Fibroblast of pulmonary artery (primary cell): ENCODE results near the gene FAM3C.
A peak's percentile ranks its signal among the peaks of the same experiment; 100 is the strongest.

Source experiments
- DNase-seq: peaks from one replicate; pipeline ENCODE4 v3.0.0-alpha.2; 2010; ENCODE audit warnings: low read depth
- H3K4me3 ChIP-seq: replicated peaks from 2 replicates; pipeline ENCODE4 v1.5.1; 2011; ENCODE audit warnings: low read depth, mild to moderate bottlenecking, control low read depth, low read length, moderate library complexity
- TF ChIP-seq, protein P1 (sequence below): IDR thresholded peaks from 2 replicates; pipeline ENCODE4 v1.5.1; 2011; ENCODE audit warnings: mild to moderate bottlenecking, control low read depth, low read length, inconsistent platforms; ENCODE audit errors: missing control alignments

The FAM3C gene

DNA sequence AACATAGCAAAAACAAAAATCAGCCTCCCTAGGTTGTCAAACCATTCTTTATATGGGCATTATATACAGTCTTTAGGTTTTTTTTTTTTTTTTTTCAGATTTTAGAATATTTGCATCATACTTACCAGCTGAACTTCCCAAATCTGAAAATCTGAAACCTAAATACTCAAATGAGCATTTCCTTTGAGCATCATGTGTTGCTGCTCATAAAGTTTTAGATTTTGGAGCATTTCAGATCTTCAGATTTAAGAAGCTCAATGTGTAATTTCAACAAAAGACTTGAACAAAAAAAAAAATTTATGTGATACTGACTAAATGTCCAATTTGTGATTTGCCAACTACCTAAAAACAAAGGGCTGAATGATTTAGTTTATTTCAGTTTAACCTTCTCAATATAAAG lies 13.6 kb downstream of the FAM3C start:
- no peak overlapping the region for H3K4me3 ChIP-seq
- DNase-seq = no peak
- TF ChIP-seq, protein P1, sequence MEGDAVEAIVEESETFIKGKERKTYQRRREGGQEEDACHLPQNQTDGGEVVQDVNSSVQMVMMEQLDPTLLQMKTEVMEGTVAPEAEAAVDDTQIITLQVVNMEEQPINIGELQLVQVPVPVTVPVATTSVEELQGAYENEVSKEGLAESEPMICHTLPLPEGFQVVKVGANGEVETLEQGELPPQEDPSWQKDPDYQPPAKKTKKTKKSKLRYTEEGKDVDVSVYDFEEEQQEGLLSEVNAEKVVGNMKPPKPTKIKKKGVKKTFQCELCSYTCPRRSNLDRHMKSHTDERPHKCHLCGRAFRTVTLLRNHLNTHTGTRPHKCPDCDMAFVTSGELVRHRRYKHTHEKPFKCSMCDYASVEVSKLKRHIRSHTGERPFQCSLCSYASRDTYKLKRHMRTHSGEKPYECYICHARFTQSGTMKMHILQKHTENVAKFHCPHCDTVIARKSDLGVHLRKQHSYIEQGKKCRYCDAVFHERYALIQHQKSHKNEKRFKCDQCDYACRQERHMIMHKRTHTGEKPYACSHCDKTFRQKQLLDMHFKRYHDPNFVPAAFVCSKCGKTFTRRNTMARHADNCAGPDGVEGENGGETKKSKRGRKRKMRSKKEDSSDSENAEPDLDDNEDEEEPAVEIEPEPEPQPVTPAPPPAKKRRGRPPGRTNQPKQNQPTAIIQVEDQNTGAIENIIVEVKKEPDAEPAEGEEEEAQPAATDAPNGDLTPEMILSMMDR = no peak

GRCh38 chr7:121379930-121380329 lies 16.2 kb downstream of the FAM3C start:
- no peak overlapping the region for H3K4me3 ChIP-seq
- TF ChIP-seq, protein P1 = no peak
- DNase-seq = no peak

DNA sequence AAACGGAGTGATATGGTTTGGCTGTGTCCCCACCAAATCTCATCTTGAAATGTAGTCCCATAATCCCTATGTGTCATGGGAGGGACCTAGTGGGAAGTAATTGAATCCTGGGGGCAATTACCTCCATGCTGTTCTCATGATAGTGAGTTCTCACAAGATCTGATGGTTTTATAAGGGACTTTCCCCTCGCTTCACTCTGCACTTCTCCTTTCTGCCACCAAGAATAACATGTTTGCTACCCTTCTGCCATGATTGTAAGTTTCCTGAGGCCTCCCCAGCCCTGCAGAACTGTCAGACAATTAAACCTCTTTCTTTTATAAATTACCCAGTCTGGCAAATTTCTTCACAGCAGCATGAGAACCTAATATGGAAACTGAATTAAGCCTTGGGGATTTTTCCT lies 19.1 kb downstream of the FAM3C start:
- DNase-seq = no peak
- no peak overlapping the region for H3K4me3 ChIP-seq
- TF ChIP-seq, protein P1 = no peak

DNA sequence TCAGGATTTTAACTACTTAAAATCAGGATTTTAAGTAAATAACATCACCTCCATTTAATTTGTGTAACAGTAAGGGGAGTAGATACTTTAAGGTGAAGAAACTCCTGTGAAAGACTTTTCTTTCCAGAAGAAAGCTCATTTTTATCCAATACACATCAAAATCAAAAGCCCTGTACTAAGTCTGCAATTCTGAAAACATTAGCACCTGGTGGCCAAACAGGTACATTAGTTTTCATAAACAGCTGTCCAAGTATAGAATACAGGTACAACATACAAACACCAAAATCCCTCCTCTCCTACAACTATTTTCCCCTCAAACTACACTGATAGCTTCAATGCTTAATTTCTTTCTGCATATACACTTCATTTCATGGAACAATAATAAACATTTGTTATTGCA lies 22.9 kb downstream of the FAM3C start:
- TF ChIP-seq, protein P1 = no peak
- no peak overlapping the region for H3K4me3 ChIP-seq
- DNase-seq = no peak

DNA sequence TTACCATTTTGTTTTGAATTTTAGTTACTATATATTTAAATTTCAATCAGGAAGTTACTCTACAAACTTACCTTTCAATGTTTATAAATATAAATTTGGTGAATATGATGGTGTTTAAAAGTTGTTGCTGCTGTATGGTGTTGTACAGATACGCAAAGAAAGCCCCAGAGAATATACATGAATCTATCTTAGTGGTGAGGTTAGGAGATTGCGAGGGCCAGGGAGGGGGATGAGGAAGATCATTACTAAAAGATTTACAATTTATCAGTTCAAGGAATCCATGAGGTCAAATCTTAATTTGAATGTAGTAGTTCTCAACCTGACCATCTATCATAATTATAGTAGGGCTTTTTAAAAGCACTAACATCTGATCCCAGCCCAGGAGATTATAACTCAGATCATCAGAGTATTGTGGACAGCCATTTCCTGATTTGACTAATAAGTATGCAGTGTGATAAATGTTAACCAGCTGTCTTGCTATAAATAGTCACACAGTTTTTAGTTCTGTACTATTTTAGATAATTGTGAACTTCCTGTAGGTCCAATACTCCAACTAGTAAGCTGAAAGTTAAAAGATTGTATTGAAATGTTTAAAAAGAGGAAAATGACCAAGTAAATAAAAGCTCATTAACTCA lies 23.6 kb downstream of the FAM3C start:
- no peak overlapping the region for H3K4me3 ChIP-seq
- TF ChIP-seq, protein P1 = no peak
- peak; percentile 13 for DNase-seq

- no peak for DNase-seq
- no peak overlapping the region for H3K4me3 ChIP-seq
- TF ChIP-seq, protein P1 = no peak
These were observed 24.2 kb downstream of the FAM3C start for GRCh38 chr7:121371883-121372282.

DNA sequence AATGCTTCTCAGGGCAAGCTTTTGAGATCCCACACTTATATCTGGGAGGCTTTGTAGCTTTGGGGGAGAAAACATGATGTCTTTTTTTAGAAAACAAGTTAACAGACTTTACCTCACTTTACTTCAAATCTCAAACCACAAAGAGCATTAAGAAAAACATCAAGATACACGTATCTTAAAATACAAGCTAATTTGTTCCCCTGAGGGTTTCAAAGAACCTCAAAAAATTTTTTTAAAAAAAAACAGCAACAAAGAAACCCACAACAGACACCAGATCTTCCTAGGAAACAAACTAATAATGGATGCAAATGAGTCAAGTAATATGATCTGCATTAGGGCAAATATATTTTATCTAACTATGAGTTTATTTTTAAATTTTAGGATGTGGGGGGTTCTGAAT lies 24.7 kb downstream of the FAM3C start:
- no peak for DNase-seq
- TF ChIP-seq, protein P1 = no peak
- H3K4me3 ChIP-seq = no peak overlapping the region
